GM21528 (cell line): ENCODE data around the gene SLAMF6.

Experiments
- ATAC-seq: cut with Tn5 transposase; IDR thresholded peaks from one replicate; pipeline ENCODE4 v1.9.1; 2021; ENCODE audit warnings: mild to moderate bottlenecking, moderate library complexity; ENCODE audit not compliant: unreplicated experiment, low FRiP score

The SLAMF6 gene

GRCh38 chr1:160474392-160475242 is 48.4 kb downstream of the SLAMF6 start:
- no peak for ATAC-seq

- no peak for ATAC-seq
Observed at GRCh38 chr1:160472112-160472511, 50.9 kb downstream of the SLAMF6 start.

DNA sequence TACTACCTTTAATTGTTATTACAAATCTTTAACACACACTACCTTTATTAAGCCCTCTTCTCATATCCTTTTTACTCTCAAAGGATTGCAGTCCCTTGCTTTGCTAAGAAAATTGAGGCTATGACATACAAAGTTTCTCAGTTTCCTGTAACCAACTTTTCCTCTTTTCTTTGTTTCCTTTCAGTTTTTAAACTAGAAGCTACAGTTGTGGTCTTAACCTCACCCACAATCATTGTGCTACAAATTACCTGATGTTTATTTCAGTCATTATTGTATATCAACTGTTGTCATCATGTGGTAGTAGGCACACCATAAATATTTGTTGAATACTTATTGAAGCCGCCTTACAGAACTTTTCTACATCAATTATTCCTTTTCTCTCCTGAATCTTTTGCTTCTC is 51.8 kb downstream of the SLAMF6 start:
- no peak for ATAC-seq

DNA sequence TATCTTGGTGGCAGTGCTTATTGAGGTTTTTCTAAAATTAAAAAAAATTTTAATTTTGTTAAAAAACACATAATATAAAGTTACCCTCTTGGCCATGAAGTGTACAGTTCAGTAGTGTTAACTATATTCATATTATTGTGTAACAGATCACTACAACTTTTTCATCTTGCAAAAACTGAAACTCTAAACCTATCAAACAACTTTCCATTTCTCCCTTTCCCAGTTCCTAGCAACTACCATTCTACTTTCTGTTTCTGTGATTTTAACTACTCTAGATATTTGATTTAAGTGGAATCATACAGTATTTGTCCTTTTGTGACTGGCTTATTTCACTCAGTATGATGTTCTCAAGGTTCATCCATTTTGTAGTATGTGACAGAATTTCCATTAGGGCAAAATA is 55.5 kb downstream of the SLAMF6 start:
- ATAC-seq, result no peak

- ATAC-seq, result no peak
Observed at GRCh38 chr1:160466961-160467360, 56.1 kb downstream of the SLAMF6 start.

GRCh38 chr1:160465123-160465522 is 57.9 kb downstream of the SLAMF6 start:
- no peak for ATAC-seq

DNA sequence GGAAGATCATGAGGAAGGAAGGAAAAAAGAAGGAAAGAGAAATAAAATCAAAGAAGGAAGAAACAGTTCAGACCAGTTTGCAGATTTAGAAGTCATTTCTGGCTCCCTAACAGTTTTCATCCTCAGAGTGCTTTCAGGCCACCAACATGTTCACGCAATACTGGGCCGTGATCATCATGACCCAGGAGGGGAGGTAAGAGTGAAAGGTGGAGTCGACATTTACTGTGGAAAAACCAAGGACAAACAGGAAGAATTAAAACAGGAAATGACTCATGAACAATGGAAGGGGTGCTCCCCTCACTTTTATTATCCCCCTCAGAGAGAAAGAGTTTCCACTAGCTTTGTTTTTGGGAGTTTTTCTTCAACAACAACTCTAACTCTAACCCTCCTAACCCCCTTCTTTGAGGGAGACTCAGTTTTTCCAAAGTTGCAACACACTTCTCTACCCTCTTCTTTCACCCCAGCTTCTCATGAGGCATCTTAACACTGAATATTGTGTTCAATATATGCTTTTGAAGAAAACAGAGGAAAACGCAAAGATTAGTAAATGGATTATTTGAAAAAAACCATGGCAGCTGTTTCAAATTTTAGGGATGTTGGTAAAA is 62.3 kb downstream of the SLAMF6 start:
- ATAC-seq, result no peak

GRCh38 chr1:160460214-160460642 is 62.8 kb downstream of the SLAMF6 start:
- no peak for ATAC-seq

DNA sequence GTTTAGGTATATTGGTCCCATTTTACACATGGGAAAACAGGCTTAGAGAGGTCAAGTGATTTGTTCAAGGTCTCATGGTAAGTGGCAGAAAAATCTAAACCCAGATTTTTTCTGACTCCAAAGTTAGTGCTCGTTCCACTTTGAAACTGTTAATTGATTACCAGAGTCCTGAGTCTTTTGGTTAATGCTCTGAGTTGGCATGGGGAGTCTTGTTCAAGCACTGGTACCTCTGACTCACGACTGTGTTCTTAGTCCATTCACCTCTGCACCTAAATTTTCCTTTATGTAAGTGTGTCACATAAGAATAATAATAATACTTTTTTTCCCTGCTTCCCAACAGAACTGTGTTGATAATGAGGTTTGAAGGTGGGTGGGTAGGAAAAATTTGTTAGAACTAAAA is 63.4 kb downstream of the SLAMF6 start:
- no peak for ATAC-seq

DNA sequence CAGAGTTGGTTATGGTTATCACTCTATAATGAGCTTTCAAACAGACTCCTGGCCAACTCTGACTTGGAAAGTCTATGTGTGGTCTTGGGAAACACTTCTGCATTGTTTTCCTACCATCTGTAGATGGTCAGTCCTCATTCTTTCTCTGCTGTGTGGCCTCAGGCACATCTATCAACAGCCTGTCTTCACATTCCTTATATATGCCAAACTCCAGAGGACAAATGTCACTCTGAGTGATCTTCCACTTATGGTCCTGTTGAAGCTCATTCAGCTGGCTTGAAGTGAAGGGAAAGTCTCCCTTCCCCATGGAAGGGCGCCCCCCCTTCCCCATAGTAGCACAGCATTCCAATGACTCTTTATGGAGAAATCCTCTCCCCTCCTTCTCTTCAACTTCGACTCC is 64.0 kb downstream of the SLAMF6 start:
- ATAC-seq, result no peak

DNA sequence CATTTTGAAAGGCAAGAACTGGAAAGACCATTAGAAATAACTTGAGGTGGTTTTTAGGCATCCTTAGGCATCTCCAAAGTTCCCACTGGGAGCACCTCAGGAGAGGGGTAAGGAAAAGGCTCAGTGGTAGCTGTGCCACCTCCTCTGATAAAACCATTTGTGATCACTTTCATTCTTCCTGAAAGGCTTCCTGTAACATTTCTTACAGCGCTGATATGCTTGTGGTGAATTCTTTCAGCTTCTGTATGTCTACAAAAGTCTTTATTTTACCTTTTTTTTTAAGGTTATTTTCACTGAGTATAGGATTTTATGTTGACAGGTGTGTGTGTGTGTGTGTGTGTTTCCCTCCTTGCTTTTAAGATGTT is 67.9 kb downstream of the SLAMF6 start:
- ATAC-seq, result no peak

DNA sequence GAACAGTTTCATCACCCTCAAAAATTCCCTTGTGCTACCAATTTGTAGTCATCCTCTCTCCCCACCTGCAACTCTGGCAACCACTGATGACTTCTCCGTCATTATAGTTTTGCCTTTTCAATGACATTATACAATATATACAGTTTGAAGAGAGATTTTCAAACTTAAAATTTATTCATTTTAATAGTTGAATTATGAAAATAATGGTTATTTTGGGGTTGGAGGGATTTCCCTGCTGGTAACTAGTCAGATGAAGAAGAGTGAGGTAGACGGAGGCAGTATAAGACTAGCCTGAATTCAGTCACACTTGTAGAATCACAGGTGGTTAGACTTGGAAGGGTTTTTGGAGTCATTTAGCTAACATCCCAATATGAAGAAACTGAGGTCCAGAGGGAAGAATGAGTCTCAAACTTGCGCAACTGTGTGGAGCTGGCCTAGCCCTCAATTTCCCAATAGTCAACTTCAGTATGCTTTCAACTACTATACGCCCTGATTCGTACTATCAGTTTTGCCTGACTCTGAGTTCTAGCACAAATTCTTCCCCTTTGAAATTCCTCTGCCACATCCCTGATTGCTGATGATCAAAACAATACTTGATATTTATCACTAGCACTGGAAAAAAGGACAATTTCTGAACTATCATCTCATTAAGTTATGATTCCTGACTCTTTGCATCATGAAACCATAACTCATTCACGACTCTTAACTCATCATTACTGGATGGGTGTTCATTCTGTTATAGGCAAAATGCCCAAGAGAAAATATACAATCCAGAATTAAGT is 68.5 kb downstream of the SLAMF6 start:
- no peak for ATAC-seq

DNA sequence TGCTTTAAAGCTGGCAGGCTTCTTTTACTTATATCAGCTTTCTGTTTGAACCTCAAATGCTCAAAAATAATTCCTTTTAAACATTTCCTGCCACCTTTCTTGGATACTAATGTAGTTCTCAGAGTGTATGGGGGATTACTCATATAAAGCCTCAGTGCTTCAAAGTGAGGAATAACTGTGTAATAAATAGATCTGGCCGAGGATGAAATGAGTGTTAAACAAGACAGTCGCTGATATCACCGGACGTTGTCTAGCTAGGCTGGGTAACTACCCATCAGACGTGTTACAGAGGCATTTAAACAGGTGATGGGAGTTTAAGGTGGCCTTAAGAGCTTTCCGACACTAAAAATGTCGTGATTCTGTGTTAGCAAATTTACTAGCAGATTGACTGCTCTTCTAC is 69.6 kb downstream of the SLAMF6 start:
- no peak for ATAC-seq

DNA sequence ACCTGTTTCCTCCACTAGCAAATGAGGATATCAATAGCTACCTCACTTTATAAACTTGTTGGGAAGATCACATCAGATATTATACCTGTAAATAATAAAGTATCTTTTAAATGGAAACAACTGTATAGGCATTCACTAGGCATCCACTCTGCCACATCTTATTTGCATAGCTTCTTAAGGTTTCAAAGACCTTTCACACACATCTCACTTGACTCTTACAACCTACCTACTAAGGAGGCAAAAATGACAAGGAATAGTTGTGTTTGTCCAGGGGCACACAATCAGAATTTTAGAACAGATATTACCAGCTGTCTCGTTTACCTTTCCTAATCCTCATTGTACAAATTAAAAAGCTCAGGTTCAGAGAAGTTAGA is 71.2 kb downstream of the SLAMF6 start:
- ATAC-seq, result peak; percentile 43

DNA sequence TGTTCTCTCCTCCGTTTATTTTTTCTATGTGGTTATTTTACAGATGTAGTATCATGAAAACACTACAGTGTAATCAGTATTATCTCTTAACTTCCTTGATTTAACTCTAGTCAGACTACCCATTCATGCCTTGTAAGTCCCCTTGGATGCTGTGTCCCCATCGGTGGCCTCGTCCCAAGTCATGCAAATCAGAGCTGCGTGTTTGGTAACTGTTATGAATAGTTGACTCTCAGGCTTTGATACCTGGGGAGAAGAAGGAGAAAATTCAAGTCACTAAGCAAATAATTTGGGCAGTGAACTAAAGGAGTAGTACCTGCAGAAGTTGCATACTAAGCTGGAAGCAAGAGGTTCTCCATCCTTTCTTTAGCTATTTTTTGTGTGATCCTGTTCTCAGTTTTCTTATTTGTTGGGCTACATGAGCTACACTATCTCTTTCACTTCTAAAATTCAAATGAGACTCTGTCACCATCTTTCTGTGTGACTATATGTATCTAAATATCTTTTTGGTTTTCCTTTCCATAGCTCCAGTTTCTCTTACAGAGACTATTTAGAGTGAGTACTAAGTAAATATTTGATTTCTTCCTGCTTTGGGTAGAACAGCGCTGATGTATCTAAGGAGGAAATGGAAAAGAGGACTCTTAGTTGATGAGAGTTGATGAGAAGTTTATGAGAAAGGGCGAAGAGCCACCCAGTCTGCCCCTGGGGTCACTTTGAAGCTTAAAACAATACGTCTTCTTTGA is 71.8 kb downstream of the SLAMF6 start:
- ATAC-seq, result peak; percentile 62

GRCh38 chr1:160449494-160449893 is 73.6 kb downstream of the SLAMF6 start:
- ATAC-seq, result no peak

DNA sequence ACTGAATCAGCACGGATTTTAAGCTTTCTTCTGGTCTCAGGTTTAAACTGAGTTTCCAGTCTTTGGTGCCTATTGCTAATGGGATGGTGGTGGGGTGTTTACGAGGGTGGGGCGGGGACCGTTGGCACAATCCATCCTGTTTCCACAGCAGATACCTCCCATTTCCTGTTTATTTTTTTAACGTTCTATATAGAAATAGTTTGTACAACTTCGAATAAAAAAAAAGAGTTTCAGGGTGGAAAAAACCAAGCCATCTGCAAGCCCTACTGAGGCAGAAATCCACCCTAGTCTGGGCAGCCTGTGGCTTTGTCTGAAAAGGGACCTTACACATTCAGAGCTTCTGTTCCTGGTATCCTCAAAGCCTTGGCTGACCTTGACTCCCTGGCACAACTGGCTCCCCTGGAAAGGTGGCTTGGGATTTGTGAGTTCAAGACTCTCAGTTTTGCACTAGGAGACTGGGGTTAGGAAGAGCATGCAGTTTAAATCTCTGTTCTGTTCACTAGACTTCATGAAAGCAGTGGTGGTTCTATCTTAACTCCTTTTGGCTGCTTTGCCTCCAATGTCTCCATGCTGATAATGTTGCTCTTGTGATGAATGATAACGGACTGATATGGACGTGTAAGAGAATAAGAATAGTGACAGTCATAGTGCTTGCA is 76.0 kb downstream of the SLAMF6 start:
- no peak for ATAC-seq

- no peak for ATAC-seq
Observed at GRCh38 chr1:160439718-160440117, 83.3 kb downstream of the SLAMF6 start.

GRCh38 chr1:160438935-160439334 is 84.1 kb downstream of the SLAMF6 start:
- ATAC-seq, result no peak

DNA sequence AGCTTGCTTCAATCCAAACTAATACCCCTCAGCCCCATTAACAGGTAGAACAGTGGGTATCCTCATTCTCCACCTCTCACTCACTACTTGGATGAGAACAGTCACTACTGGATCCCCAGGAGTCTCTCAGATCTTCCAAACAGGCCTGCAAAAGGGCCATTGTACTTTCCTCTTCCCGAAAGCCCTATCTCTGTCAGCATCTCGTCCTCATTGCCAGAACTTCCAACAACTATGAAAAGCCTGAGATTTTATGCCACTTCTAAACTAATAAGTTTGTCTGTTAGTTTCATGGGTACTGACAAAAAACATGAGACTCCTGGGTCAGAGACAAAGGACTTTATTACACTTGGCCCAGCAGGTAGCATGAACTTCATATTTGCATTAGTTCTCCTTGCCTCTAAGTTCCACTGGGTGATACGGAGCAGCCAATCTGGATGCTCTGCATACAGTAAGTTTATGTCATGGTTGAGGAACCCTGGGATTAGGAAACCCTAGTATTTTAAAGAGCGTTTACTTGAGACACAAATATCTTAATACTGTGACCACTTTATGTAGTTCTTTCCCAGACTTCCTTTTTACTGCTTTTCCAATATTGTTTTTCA is 84.6 kb downstream of the SLAMF6 start:
- no peak for ATAC-seq
